WERI-Rb-1 (cell line): ENCODE results near the gene LRFN4.

Source experiments
- DNase-seq: peaks from one replicate; pipeline ENCODE4 v3.0.0-alpha.2; 2020
- H3K27ac ChIP-seq: fragments of 250-450 bp; sonication (Bioruptor Pico); 2 replicates; pipeline ENCODE4 v1.5.1; 2020; ENCODE audit warnings: mild to moderate bottlenecking, moderate library complexity
- H3K27me3 ChIP-seq: fragments of 250-450 bp; sonication (Bioruptor Pico); 2 replicates; pipeline ENCODE4 v1.5.1; 2021; ENCODE audit warnings: mild to moderate bottlenecking, low read depth, moderate library complexity; ENCODE audit not compliant: insufficient read depth, severe bottlenecking
- H3K36me3 ChIP-seq: fragments of 250-450 bp; sonication (Bioruptor Pico); 2 replicates; pipeline ENCODE4 v1.5.1; 2020; ENCODE audit warnings: mild to moderate bottlenecking, moderate library complexity
- H3K4me3 ChIP-seq: 2 replicates; pipeline ENCODE4 v1.5.1; 2011; ENCODE audit warnings: low read depth, mild to moderate bottlenecking, control low read depth, low read length
- H3K9me3 ChIP-seq: fragments of 250-450 bp; sonication (Bioruptor Pico); 2 replicates; pipeline ENCODE4 v1.5.1; 2021; ENCODE audit warnings: mild to moderate bottlenecking, moderate library complexity; ENCODE audit not compliant: severe bottlenecking
- CTCF ChIP-seq: IDR thresholded peaks from 2 replicates; pipeline ENCODE4 v1.5.1; 2011; ENCODE audit warnings: low read depth, mild to moderate bottlenecking, control low read depth, inconsistent platforms, low read length

Gene LRFN4

GRCh38 chr11:66884443-66884842, 27.6 kb downstream of the LRFN4 start:
- Histone ChIP-seq H3K9me3 (no peaks in the 10 kb centered on the region), H3K36me3 (no peaks in the 10 kb centered on the region), H3K4me3 (no peak overlapping the region), H3K27me3 (no peaks in the 10 kb centered on the region), H3K27ac (no peak overlapping the region)
- DNase-seq = no peak
- TF ChIP-seq CTCF = no peak

GRCh38 chr11:66885469-66885868, 28.6 kb downstream of the LRFN4 start:
- no peak for DNase-seq
- Histone ChIP-seq H3K4me3 (no peak overlapping the region), H3K27ac (no peak overlapping the region)

GRCh38 chr11:66885950-66886440, 29.1 kb downstream of the LRFN4 start:
- H3K9me3 ChIP-seq = no peaks in the 10 kb centered on the region
- no peak overlapping the region for H3K4me3 ChIP-seq
- no peak for TF ChIP-seq CTCF
- H3K36me3 ChIP-seq = no peaks in the 10 kb centered on the region
- no peak overlapping the region for H3K27ac ChIP-seq
- no peaks in the 10 kb centered on the region for H3K27me3 ChIP-seq
- DNase-seq = no peak

More at GRCh38 chr11:66885469-66885868, 28.6 kb downstream of the LRFN4 start:
- H3K27me3 ChIP-seq = no peaks in the 10 kb centered on the region
- H3K36me3 ChIP-seq = no peaks in the 10 kb centered on the region
- TF ChIP-seq CTCF = no peak
- H3K9me3 ChIP-seq = no peaks in the 10 kb centered on the region

DNA sequence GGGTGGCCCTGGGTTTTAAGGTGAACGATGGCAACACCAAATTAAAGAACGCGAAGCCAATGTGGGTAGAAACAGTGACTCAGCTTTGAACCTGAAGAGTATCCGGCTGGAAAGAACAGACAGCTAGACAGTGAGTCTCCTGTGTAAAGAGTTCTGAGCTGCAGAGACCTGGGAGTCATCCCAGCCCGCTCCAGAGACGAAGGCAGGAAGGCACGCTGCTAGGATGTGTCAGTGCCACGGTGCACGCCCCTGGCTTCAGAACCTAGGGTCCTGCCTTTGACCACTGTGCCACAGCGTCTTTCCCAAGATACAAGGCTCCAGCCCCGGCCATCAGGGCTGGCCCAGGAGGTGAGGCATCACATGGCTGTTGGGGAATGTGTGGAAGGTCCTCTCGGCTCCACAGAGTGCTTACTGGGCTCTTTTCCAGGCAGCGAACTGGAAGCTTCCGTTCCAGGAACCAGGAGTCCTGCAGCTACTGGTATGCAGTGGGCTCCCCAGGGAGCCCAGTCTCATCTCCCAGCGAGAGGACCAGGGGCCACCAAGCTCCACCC, 29.9 kb downstream of the LRFN4 start:
- no peaks in the 10 kb centered on the region for H3K36me3 ChIP-seq
- H3K4me3 ChIP-seq = no peak overlapping the region
- DNase-seq = no peak
- H3K27me3 ChIP-seq = no peaks in the 10 kb centered on the region
- H3K27ac ChIP-seq = no peak overlapping the region
- H3K9me3 ChIP-seq = no peaks in the 10 kb centered on the region
- no peak for TF ChIP-seq CTCF

- Histone ChIP-seq H3K27me3 (no peaks in the 10 kb centered on the region), H3K9me3 (no peaks in the 10 kb centered on the region), H3K36me3 (no peaks in the 10 kb centered on the region), H3K27ac (no peak overlapping the region), H3K4me3 (no peak overlapping the region)
- no peak for DNase-seq
- no peak for TF ChIP-seq CTCF
Measured at GRCh38 chr11:66887526-66887925, 30.7 kb downstream of the LRFN4 start.

GRCh38 chr11:66888282-66888681, 31.4 kb downstream of the LRFN4 start:
- Histone ChIP-seq H3K27ac (no peak overlapping the region), H3K4me3 (no peak overlapping the region), H3K27me3 (no peaks in the 10 kb centered on the region), H3K36me3 (no peaks in the 10 kb centered on the region), H3K9me3 (no peaks in the 10 kb centered on the region)
- TF ChIP-seq CTCF = no peak
- DNase-seq = no peak
